Mesenteric fat pad (tissue), 1 donor: ENCODE measurements around the gene TJP3. TPM values are rescaled to one million over a fixed set of nuclear protein-coding genes. Genes with fewer than 3 reads are reported as not detected.

Experiments used
- DNase-seq: peaks from one replicate; pipeline ENCODE4 v3.0.0-alpha.2; 2020; ENCODE audit warnings: low spot score
- total RNA-seq: library from RNA; stranded (reverse); fragmentation: NEBNext Ultra II Directional; extraction: Animal tissue kit (Norgen Biotek cat#: 25700); gene quantifications from one replicate; pipeline ENCODE4 v1.2.1, GENCODE V29; 2021
- donor health status: DM: yes; HTN: yes; CAD: no.

TJP3 gene
- total RNA-seq, 1 donor from 2014 or later: 0.39 TPM

DNA sequence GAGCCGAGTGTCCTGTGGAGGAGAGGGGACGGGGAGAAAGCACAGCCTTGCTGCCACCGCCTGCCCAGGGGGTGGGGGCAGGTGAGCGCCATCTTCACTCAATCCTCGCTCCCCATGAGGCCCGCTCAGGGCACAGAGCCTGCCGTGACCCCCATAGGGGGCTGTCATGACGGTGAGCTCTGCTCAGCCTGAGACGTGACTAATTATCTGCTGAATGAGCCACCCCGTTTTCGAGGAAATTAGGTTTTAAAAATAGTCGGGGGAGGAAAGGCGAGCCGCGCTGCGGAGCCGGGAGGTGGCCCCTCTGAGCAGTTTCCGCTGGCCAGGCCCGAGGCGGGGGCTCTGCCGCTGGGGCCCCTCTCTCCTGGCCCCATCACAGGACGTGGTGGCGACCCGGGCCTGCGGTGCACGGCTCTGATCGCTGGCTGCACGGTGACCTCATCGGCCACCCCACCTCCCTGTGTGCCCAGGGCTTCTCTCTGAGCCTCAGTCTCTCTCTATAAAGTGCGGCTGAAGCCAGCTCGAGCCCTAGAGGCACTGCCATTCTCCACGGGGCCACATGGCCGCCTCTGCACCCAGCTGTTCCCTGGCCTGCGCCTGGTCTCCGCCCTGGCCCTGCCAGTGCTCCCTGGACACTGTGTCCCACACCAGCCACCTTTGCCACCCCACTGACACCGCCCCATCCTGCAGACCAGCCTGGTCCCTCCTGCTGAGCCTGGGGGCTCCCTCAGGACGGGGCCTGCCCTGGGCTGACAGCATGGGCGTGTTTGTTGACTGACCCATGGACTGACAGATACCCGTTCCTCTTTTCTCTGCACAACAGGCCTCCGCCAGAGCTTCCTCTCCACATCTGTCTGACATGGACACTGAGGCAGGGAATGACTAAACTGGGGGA lies 36.3 kb upstream of the TJP3 start:
- no peak for DNase-seq

DNA sequence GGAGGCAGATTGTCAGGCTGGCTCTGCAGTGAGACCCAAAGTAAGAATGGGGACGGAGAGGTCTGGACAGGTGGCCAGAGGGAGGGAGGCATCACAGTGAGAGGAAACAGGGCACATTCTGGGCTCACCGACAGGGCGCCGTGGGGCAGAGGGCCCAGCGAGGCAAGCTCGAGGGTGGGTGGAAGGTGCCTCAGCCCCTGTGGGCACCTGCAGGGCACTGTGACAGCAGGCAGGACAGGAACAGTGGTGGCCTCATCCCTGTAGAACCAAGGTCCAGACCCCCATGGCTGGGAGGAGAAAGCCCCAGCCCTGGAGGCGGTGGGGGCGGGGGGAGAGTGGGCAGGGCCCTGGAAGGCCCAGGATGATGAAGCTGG lies 35.6 kb upstream of the TJP3 start:
- no peak for DNase-seq

DNA sequence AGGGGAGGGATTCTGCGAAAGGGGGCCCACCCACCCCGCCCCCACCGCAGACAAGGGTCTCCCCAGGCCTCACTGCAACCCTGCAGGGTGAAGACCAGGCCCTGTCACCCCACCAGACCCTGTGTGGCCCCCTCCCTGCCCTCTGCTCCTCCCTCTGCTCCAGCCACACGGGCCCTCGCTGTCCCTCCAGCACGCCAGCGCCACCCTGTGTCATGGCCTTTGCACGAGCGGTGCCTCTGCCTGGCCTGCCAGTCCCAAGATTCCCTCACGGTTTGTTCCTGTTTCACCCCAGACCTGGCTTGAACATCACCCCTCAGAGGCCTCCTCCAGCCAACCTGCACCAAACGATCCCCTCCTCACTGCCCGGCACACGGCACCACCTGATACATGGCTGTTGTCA lies 35.2 kb upstream of the TJP3 start:
- no peak for DNase-seq

DNA sequence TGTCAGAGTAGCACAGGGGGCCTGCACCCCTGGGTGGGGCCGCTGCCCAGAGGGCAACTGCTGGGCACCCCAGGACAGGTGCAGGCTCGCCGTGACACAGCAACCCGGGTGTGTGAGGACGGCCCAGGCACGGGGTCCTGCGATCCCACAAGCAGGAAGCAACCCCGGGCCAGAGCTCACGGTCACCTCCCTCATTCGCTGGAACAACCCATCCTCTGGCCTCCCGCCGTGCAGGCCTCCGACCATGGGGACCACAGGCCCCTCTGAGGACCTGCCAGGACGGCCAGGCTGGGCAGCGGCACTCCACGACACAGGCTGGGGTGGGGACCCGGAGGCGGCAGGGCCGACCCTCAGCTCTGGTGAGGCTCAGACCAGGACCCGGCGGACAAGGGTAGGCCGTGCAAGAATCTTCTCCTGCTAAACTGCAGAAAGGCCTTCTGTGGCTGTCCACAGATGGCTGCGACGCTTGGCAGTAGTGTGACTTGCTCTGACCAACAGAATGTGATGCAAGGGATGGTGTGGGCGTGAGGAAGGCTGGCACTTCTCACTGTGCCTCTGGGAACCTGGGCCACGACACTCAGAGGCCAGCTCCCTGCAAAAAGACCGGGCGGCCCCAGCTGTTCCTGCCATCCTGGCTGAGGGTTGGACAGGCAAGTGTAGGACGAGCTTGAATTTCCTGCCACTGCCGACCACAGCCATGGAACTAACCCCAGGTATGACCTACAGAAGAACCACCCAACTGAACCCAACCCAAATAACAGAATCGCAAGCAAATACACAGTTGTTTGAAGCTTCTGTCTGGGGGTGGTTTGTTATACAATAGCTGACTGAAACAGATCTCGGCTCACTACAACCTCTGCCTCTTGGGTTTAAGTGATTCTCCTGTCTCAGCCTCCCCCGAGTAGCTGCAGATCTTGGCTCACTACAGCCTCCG lies 34.4 kb upstream of the TJP3 start:
- no peak for DNase-seq

DNA sequence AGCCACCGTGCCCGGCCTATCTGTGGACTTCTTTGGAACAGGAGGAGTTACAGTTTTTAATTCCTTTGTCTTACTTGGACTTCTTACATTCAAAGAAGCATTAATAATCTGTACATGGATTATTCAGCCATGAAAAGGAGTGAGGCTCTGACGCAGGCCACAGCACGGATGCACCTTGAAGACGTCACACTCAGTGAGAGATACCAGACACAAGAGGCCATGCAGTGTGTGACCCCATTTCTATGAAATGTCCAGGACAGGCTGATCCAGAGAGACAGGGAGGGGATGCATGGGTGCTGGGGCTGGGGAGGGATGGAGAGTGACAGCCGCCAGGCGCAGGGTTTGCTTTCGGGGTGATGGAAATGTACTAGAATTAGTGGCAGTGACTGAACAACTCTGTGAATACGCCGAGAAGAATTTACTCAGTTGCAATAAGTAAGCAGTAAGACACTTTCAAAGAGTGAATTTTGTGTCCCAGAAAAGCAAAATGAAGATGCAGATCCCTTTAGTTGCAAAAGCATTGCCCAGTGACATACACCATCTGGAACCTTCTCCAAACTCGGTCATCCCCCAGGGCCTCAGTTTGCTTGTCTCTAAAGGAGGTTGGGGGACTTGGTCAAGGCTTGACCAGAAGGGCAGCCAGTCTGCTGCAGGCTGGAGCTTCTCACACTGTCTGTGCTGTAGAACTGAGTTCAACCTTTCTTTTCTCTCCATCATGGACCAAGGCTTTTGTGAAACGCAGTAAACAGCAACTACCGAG lies 33.2 kb upstream of the TJP3 start:
- no peak for DNase-seq

DNA sequence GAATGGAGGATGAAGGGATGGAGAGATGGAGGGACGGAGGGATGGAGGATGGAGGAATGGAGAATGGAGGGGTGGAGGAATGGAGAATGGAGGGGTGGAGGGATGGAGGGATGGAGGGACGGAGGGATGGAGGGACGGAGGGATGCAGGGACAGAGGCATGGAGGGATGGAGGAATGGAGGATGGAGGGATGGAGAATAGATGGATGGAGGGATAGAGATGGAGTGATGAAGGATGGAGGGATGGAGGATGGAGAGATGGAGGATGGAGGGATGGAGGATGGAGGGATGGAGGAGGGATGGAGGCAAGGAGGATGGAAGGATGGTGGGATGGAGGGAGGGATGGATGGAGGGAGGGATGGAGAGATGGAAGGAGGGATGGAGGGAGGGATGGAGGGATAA lies 30.0 kb upstream of the TJP3 start:
- no peak for DNase-seq

DNA sequence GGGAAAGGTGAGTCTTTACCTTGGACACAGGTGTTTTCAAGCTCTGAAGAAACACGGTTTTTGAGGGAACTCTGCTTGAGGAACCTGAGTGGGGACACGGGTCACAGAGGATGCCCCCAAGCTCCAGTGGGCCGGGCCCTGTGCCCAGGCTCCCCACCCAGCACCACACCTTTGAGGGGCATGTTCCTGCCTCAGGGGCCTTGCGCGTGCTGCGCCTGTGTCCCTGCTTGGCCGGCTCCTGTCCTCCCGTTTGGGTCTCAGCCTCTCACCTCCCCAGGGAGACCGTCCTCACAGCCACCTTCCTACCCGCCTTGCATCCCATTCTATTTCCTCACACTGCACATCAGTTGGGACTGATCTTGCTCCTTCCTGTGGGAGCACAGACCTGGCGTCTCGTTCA lies 29.0 kb upstream of the TJP3 start:
- no peak for DNase-seq

DNA sequence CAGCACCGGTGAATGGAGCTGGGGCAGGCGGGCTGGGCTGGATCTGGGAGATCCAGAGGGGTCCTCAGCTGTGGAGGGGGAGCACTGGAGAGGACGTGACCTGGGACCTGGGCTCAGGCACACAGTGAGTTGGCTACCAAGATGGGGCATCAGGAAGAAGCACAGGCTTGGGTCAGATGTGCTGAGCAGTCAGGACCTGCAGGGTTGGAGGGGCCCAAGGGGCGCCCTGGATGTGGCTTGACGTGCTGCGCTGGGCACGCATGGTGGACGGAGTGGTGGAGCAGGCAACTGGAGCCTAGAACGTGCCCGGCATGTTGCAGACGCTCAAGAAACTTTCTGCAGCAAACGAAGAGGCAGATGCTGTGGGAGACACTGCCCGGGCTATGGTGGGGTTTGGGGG lies 28.6 kb upstream of the TJP3 start:
- no peak for DNase-seq

DNA sequence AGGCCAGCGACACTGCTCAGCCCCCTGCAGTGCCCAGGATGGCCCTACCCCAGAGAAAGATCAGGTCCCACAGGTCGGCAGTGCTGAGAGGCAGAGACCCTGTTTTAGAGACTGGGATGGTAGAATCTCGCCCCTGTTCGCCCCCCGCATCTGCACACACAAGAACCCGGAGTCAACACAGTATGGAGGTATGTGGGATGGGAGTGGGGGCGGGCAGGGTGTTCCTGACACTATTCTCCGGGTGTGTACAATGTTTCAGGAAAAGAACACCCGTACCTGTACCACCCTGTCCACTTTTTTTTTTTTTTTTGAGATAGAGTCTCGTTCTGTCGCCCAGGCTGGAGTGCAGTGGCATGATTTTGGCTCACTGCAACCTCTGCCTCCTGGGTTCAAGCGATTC lies 27.2 kb upstream of the TJP3 start:
- no peak for DNase-seq

DNA sequence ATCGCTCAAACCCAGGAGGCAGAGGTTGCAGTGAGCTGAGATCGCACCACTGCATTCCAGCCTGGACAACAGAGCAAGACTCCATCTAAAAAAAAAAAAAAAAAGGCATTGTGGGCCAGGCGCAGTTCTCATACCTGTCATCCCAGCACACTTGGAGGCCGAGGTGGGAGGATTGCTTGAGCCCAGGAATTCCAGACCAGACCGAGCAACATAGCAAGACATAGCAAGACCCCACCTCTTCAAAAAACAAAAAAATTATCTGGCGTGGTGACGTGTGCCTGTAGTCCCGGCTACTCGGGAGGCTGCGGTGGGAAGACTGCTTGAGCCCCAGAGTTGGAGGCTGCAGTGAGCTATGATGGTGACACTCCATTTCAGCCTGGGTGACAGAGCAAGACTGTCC lies 25.9 kb upstream of the TJP3 start:
- no peak for DNase-seq

DNA sequence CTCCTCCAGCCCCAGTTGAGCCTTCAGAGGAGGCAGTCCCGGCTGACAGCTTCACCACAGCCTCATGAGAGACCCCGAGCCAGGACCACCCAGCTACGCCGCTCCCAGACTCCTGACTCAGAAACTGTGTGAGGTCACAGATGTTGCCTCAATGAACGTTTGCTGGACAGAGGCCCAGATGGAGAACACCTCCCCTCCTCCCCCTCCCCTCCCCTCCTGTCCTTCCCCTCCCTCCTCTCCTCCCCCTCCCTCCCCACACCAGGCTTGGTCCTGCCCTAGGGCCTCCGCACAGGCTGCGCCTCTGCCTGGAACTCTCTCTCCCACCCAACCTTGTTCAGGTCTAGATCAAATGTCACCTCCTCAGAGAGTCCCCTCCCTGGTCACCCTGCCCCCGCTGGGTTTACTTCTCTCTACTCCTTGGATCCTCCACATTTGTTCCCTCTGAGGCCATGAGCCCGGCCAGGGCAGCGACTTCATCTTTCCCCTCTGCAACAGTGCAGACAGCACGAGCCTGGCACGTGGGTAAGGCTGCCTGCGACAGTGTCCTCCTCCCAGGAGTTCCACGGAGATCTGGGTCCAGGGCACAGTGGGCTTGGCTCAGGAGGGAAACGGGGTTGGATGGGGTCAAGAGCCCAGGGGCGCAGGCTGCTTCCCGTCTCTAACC lies 25.3 kb upstream of the TJP3 start:
- no peak for DNase-seq

DNA sequence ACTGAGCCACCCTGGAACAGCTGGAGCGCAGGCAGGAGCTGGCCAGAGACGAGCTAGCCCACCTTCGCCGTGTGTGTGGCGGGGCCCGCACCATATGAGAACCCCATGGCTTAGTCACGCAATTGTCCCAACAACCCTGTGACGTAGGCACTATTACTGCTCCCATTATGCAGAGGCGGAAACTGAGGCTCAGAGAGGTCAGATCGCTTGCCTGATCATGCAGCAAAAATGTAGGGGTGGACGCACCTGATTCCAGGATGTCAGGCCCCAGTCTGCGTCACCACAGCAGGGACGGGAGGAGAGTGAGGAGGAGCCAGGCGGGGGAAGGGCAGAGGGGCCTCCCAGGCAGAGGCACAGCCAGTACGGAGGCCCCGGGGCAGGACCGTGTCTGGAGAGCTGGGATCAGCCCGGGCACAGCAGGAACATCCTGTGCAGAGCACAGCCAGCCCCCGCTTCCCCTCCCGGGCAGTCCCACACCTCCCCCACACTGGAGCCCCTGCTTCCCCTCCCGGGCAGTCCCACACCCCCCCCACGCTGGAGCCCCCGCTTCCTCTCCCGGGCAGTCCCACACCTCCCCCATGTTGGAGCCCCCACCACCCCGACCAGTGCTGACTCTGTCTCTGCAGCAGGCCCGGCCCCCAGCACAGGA lies 24.7 kb upstream of the TJP3 start:
- DNase-seq: no peak

DNA sequence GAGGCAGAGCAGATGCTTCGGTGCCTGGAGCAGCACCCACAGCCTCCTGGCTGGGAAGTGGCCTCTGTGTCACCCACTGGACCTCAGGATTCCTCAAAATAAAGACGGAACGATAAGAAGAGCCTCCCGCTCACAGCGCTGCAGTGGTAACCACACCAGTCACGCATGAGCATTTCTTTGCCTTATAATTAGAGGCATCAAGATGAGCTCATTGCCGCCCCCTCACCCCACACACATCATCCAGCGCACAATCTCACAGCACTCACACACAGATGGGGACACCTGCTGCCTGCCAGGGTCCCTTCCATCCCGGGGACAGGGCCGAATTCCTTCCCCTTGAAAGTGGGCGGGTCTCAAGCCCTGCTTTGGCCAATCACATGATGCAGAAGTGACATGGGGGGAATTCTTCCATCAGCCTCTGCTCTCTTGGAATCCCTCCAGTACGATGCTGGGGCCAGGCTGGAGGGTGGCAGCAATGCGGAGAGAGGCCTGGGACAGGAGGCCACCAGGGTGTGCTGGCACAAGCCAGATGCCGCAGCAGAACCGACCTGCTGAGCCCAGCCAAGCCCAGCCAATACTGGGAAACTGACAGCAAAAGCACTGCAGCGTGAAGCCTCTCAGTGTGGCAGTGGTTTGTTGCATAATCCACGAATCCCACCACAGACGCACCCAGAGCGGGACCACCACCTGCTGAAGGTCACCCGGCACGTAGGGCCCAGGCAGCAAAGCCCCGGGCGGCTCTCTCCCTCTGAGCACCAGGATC lies 23.9 kb upstream of the TJP3 start:
- no peak for DNase-seq

DNA sequence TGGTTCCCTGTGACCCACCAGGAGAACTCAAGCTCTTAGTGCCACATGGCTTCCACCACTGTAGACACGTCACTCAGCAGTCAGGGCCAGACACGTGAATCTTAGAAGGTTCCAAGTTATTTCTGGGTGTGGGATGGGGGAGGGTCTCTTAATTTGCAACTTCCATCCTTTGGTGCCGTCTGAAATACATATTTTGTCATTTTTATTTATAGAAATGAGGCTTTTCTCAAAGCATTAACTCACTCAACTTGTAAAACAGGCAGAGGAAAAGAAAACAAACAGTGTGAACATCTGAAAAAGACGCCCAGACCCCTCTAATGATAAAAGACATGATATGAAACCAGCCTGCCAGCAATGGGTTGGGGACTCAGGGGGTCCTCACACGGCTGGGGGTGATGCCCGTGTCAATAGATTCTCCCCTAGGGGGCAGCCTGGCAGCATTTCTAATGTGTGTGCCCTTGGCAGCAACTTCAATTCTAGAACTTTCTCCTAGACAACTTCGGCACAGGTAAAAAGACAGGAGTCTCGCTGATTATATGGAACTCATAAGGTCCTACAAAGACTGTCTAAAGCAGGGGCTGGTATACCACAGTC lies 23.3 kb upstream of the TJP3 start:
- DNase-seq: no peak

DNA sequence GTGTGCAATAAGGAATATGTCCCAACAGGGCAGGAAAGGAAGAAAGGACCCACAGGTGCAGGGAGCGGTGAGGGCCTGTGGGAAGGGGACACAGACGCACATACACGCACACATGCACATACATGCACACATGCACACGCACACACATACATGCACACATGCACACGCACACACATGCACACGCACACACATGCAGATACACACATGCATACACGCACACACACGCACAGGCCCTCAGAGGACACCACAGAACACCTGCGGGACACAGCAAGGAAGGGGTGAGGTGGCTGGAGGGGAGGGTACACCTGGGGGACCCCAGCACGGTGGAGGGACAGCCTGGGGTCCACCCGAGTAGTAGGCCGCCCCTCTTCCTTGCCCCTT lies 20.8 kb upstream of the TJP3 start:
- no peak for DNase-seq

DNA sequence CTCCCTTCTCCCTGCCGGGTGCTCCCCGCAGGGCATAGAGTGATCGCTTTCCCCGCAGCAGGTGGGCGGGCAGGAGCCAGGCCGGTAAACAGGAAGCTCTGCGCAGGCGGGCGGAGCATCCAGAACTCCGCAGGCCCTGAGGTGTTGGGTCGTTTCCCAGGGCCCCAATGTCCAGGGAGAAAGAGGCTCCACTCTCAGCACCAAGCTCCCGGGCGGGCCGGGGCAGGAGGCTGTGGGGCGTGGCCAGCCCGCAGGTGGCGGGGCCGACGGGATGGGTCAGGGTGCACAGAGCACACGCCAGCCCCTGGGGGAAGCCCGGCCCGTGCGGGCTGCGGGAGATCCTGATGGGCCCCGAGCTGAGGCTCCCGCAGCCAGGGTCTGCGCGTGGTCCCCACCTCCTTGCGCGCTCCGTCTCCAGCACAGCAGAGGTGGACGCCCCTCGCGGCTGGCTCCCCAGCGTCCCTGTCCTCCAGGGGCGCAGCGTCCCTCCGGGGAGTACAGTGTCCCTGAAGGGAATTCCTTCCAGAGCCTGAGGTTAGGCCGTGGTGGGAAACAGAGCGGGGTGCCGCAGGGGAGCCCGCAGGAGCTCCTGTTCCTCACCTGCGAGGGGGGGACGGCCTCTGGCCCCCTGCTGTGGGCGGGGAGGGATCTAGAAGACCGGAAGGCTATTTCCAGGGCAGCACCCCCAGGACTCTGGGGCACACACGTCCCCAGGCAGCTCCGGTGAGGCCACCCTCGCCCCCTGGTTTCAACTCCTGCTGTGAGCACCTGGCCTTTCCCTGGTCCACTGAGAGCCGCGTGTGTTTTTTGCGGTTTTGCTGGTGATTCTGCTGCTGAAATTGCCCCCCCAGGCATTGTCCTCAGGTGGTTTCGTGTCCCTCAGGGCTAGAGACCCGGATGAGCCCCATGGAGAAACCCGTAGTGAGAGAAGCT lies 20.1 kb upstream of the TJP3 start:
- no peak for DNase-seq

DNA sequence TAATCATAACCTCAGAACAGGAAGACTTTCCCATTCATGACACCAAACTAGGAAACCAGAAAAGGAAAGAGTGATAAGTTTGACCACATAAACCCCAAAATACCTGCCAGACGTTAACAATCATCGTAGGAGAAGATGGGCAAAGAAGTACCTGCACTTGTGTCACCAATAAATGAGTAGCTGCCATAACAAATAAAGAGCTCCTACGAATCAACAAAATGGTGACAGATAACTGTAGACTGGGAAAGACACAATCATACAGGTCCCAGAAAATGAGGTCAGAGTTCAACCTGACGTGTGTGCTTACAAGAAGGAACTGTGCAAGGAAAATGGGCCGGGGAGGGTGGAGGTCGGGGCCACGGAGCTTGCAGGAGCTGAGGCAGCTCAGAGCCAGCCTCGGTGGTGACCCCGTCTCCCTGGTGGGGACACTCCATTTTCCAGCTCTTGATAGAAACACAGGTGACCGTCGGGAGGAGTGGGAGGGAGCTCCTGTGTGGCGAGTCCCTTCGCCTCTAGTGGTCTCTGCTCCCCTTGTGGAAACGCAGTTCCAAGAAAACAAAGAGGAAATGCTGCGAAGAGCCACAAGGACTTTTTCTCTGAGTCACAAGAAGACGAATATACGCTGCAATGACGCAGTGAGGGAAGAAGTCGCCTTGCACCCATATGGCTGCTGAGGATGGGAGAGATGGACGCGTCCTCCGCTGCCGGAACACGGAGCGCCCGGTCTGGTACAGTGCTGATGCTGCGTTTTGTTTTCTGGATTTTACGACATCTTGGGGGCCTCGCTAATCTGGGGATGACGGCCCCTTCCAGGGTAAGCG lies 17.4 kb upstream of the TJP3 start:
- DNase-seq: no peak

DNA sequence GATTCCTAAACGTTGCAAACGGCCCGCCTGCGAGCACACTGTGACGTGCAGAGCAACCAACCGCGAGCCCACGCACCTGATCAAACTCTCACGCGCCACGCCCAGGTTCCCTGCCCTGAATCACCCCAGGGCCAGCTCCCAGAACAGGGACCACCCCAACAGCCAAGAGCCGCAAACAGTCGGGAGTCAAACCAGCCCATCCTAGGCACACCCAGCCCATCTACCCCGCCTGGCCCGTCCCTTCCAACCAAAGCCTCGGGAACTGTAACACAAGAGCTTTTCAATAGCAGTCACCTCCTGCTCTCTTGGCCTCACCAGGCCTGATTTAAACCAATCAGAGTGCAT lies 16.8 kb upstream of the TJP3 start:
- no peak for DNase-seq
